ENCODE results near the gene KLHDC10.
"Not testable (repeated sequence)": the region's sequence is repeated elsewhere in the genome, so short reads cannot be mapped to it uniquely, and the experiment has no call there.

KLHDC10 gene

DNA sequence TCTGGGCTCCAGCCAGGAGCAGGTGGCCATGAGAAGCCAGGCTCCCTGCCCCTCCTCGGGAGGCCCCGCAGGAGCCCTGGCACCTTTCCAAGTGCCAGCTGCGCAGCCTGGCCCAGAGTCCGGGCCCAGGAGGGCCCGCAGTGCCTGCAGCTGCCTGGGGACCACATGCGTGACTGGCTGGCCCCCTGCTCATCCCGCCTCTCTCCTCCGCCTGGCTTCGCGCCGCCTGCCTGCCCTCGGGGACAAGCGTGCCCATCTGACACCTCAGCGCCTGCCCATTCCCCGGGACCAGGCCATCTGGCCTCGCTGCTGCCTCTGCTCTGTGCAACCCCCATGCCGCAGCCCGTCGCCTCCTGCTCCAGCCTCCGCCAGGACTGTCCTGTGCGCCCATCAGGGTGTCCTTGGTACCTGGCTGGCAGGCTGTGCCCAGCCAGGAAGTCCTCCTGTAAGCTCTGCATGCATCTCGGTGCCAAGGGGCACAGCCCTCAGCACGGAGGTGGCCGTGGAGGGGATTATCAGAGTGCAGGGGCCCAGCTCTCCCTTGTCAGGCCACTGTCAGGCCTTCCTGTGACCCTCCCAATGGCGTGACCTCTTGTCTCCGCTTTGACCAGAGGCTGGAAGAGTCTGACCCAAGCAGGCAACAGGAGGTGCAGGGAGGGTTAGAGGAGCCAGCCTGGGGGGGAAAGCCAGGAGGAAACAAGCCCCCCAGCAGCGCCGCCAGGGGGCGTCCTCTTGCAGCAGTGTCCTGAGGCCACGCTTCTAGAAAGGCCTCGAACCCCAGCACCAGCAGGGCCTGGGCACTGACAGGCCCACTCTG is 84.4 kb downstream of the KLHDC10 start:
- DNase-seq (ENCODE audit: low read depth in 2 of 2) = no peak

DNA sequence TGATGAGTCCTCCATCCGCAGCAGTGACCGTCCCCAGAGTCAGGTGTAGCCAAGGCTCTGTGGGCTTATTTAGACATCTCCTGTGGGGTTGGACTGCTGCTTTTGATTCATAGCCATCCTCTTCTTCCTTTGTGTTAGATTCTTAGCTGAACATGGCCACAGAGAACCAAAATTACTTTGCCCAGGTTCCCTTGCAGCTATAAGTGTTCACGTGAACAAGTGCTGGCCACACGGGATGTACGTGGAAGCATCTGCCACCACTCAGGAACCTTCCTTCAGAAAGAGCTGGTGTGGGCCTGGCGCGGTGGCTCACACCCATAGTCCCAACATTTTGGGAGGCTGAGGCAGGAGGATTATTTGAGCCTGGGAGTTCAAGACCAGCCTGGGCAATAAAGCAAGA is 85.8 kb downstream of the KLHDC10 start:
- no peak for DNase-seq (ENCODE audit: low read depth in 2 of 2)

DNA sequence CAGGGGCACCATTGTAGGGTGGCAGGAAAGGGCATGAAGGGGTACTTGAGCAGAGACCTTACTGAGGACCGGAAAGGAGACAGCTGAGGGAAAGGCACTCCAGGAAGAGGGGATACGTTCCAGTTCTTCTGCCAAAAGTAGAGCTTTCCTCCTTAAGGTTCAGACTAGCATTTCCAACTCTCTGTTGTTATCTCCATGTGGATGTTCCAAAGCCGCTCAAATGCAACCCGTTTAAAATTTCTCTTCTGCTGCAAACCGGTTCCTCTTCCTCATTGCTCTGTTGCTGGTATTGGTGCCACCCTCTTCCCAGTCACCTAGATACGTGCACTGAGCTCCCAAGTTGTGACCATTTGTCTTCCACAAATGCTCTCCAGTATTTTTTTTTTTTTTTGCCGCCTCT is 87.4 kb downstream of the KLHDC10 start:
- DNase-seq (ENCODE audit: low read depth in 2 of 2) = no peak

DNA sequence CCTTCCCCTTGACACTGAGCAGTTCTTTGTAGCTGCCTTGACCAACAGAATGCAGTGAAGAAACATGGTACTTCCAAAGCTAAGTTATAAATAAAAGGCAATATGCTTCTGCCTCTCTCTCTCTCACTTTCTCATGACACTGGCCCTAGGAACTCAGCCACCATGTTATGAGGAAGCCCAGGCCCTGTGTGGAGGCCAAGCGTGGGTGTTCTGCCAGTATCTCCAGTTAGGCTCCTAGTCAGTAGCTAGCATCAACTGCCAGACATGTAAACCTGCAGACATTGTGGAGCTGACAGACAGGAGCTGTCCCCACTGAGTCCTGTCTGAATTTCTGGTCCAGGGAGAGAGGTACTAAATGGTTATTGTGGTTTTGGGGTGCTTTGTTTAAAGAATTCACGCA is 89.7 kb downstream of the KLHDC10 start:
- DNase-seq (ENCODE audit: low read depth in 2 of 2) = no peak

DNA sequence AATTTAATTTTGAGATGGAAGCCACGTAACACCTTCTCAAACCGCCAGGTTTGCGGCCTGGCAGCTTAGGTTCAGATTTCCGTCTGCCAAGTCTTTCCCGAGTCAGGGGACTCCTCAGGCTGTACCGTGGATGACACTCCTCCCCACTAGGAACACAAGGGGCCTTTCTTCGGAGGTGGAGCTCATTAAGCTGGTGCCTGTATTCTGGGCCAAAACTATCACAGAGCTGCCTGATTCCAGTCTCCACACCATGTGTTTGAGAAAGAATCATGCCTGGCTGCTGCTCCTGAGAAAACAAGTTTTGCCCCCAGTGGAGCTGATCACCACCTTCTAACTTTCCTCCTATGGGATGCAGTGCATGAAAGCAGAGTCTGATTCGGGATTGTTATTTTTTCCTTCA is 90.1 kb downstream of the KLHDC10 start:
- no peak for DNase-seq (ENCODE audit: low read depth in 2 of 2)

DNA sequence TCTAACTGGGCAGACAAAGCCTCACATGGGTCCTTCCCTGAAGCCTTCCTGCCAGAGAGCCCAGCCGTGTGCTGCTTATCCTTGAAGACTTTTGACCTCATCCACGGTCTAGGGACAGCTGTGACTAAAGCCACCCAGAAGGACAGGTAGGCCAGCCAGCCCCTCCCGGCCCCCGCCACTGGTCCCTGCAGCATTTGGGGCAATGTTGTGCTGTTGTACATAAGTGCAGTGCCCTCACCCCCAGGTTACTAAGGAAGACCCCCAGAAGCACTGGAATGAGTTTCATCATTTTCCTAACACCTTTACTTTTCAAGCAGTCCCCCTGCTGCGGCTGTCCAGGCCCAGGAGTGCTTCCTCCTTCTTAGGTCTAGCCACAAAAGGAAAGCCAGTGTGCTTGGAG is 91.9 kb downstream of the KLHDC10 start:
- DNase-seq (ENCODE audit: low read depth in 2 of 2) = no peak

DNA sequence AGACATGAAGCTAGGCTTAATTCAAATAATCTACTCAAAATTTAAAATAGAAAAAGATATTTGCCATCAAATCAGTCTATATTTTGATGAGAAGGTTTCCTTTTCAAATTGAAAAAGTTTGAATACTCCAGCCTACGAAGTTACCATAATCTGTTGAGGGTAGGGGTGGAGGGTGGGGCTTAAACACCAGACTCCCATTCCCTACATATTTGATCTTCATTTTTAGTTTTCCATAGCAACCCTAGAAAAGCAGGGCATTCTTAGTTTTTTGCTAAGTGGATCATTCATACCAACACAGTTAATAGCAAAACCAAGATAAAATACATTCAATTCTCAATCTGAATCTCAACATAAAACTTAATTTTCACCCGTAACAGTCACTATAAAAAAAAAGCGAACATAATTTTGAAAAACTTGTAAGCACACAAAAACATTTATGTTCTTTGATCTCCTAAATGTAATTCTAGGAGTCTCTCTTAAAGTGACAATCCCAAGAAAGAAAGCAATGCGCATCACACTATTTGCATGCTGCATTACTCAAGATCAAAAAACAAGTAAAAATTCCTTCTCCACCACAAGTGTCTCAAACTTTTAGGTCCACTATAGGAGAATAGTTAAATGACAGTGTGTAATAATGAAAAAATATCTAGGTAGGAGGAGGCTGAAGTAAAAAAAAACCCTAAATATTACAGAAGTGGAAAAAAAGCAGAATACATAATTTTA is 104.1 kb downstream of the KLHDC10 start:
- no peak for DNase-seq (ENCODE audit: low read depth in 2 of 2)

DNA sequence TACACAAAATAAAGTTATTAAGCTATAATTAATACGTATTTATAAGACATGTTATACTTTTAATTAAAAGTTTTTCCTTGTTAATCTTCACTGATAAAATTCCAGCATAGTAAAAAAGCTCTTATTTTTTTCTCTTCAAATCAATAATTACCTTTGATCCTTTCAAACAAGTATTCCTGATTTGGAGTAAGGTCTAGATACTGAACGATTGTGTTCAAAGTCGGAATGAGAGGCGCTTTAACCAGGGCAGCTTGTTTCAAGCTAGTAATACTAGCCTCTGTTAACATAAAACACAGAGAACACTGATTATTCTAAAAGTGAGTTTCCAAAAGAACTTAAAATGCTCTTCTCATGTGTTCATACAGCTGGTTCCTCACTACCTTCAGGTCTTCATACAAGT is 107.9 kb downstream of the KLHDC10 start:
- DNase-seq (ENCODE audit: low read depth in 2 of 2) = no peak

DNA sequence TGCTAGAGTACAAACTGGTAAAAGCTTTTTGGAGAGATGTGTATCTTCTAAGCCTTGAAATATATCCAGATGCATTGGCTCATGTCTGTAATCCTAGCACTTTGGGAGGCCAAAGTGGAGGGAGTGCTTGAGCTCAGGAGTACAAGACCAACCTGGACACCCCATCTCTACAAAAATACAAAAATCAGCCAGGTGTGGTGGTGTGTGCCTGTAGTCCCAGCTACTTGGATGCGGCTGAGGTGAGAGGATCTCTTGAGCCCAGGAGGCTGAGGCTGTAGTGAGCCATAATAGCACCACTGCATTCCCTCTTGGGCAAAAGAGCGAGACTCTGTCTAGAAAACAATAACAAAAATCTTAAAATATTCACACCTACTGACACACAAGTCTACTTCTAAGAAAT is 109.3 kb downstream of the KLHDC10 start:
- no peak for DNase-seq (ENCODE audit: low read depth in 2 of 2)

DNA sequence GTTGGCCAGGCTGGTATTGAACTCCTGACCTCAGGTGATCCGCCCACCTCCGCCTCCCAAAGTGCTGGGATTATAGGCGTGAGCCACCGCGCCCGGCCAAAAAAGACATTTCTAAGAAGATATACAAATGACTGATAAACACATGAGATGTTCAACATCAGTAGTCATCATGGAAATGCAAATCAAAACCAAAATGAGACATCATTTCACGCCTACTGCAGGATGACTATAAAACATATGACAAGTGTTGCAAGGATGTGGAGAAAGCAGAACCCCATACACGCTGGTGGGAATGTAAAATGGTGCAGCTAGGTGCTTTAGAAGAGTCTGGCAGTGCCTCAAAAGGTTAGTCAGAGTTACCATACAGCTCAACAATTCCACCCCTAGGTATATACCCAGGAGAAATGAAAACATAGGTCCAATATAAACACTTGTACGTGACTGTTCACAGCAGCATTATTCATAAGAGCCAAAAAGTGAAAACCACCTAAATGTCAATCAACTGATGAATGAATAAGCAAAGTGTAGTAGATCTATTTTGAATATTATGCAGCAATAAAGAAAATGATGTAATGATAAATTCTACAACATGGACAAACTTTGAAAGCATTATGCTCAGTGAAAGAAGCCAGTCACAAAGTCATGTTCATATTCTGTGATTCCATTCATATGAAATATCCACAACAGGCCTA is 110.4 kb downstream of the KLHDC10 start:
- DNase-seq (ENCODE audit: low read depth in 2 of 2) = no peak

DNA sequence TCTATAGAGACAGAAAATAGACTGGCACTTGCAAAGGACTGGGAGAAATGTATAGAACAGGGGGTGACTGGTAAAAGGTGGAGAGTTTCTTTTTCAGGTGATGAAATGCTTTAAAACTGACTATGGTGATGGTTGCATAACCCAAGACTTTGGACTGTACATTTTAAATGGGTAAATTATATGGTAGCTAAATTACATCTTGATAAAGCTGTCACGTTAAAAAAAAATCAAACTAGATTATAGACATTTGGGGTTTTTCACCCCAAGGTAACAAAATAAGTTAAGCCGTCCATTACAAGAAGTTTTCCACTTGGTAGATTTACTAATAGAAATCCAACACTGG is 110.9 kb downstream of the KLHDC10 start:
- no peak for DNase-seq (ENCODE audit: low read depth in 2 of 2)

DNA sequence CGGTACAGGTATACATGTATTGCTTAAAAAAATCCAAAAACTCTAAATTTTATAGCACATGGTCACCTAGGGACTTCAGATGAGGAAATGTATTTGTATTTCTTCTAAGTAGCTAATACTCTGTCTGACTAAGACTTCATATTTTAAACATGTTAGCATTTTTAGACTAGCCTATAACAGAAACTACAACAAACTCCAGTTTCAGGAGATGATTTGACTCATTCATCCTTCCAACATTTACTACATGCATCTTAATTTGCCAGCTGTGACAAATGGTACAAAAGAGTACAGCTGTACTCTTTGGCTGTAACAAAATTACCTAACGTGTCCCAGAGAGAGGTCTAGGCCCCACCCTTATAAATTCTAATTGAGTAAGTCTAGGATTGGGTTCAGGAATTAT is 112.7 kb downstream of the KLHDC10 start:
- no peak for DNase-seq (ENCODE audit: low read depth in 2 of 2)

DNA sequence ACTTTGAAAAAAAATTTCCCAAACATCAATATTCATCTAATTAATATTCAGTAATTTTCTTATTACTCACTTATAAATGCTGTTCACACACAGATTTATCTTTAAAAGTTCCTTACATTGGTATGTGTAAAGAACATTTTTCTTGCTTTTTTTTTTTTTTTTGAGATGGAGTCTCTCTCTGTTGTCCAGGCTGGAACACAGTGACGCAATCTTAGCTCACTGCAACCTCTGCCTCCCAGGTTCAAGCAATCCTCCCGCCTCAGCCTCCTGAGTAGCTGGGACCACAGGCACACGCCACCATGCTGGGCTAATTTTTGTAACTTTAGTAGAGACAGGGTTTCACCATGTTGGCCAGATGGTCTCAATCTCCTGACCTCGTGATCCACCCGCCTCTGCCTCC is 114.0 kb downstream of the KLHDC10 start:
- DNase-seq (ENCODE audit: low read depth in 2 of 2) = not testable (repeated sequence)
